Epithelial cell of proximal tubule (primary cell): ENCODE results near the gene PDE7B. TPM values are rescaled to one million over a fixed set of nuclear protein-coding genes. Genes with fewer than 3 reads are reported as not detected.

Experiments used
- DNase-seq: peaks from one replicate; pipeline ENCODE4 v3.0.0-alpha.2; 2011; ENCODE audit warnings: low read depth
- H3K4me3 ChIP-seq: 2 replicates; pipeline ENCODE4 v1.5.1; 2011; ENCODE audit warnings: low read depth, mild to moderate bottlenecking, low read length
- total RNA-seq: library from RNA; depleted of rRNA; stranded (reverse); fragments of >200 nt; gene quantifications from 2 replicates; pipeline ENCODE4 v1.2.3, GENCODE V29; 2015
- TF ChIP-seq, protein P1 (sequence below): conservative IDR thresholded peaks from 2 replicates; pipeline ENCODE4 v1.5.1; 2012; ENCODE audit warnings: low read depth, mild to moderate bottlenecking, low read length

PDE7B gene
- total RNA-seq, 1 donor from 2014 or later = 2.4 TPM

DNA sequence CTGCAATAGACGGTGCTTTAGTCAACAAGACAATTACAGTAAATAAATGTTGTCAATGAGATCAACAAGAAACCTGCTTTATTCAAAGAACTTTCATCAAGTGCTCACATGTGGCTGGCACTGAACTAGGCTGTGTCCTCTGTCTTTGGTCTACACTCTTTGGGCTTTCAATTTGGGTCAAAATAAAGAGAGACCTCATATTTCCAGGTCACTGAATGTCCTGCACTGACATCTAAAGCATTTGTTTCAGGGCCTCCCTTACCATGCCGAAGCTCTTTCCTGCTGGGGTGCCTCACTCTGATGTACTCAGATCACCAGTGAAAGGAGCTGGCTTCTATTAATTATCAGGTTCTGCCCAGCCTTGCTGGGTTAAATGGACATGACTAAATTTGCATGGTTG is 32.0 kb downstream of the PDE7B start:
- DNase-seq = no peak
- H3K4me3 ChIP-seq = no peak overlapping the region
- TF ChIP-seq, protein P1, sequence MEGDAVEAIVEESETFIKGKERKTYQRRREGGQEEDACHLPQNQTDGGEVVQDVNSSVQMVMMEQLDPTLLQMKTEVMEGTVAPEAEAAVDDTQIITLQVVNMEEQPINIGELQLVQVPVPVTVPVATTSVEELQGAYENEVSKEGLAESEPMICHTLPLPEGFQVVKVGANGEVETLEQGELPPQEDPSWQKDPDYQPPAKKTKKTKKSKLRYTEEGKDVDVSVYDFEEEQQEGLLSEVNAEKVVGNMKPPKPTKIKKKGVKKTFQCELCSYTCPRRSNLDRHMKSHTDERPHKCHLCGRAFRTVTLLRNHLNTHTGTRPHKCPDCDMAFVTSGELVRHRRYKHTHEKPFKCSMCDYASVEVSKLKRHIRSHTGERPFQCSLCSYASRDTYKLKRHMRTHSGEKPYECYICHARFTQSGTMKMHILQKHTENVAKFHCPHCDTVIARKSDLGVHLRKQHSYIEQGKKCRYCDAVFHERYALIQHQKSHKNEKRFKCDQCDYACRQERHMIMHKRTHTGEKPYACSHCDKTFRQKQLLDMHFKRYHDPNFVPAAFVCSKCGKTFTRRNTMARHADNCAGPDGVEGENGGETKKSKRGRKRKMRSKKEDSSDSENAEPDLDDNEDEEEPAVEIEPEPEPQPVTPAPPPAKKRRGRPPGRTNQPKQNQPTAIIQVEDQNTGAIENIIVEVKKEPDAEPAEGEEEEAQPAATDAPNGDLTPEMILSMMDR = no peak

DNA sequence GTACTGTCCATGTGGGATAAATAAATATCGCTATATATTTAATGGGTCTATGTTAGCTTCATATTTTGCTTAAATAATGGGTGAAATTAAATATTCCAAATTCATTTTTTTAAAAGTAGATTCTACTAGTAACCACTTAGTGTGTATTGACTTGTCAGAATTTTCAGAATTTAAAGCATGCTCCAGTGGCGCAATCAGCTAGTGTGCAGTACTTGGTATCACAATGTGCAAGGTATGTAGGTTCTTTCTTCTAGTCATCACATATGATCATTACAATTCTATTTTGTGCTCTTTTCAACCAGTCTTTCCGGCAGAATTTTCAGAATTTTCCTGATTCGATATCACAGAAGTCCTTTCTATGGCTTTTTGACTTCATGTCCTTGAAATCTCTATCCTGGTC is 32.6 kb downstream of the PDE7B start:
- TF ChIP-seq, protein P1 = no peak
- DNase-seq = no peak
- H3K4me3 ChIP-seq = no peak overlapping the region

DNA sequence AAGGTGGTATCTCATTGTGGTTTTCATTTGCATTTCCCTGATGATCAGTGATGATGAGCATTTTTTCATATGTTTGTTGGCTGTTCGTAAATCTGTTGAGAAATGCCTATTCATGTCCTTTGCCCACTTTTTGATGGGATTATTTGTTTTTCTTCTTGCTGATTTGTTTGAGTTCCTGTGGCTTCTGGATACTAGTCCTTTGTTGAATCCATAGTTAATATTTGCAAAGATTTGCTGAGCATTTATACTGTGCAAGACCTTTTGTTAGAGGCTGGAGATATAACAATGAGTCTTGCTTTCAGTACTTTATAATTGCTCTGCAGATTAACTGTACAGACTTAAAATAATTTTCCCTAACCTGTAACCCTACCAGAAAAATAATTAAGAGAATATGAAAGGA is 35.6 kb downstream of the PDE7B start:
- TF ChIP-seq, protein P1 = no peak
- DNase-seq = no peak
- no peak overlapping the region for H3K4me3 ChIP-seq

DNA sequence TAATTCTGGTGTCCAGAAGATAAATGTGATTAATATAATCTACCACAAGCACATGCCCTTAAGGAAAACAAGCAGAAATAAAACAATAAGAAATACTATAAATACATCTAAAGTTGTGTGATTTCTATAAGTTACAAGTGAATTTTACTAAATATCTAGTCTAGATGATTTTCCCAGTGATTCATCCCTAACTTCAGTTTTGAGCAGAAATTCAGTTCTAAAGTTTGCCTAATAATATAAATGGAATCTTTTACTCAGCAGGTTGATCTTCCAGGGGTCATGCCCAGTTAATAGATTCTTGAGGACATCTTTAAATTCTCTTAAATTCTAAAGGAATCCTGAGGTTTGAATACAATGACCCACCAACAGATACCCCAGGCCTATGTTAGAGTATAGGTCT is 37.3 kb downstream of the PDE7B start:
- DNase-seq = no peak
- no peak overlapping the region for H3K4me3 ChIP-seq
- TF ChIP-seq, protein P1 = no peak

DNA sequence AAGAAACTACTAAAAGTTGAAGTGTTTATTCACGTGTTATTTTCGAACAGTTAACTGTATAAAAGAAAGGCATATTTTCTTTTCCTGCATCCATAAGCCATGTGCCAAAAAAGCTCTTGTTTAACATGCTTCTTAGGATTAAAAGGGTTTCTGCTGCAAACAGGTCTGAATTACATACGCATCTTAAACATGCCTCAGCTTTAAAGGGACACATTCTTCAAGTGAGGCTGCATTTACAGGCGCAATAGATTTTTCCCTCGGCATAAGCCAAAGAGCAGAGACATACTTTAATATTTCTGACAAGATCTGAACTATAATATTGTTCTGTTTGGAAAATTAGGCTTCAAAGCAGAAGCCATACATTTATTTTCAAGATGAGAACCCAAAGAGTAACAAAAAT is 39.4 kb downstream of the PDE7B start:
- DNase-seq = no peak
- no peak overlapping the region for H3K4me3 ChIP-seq
- TF ChIP-seq, protein P1 = no peak

DNA sequence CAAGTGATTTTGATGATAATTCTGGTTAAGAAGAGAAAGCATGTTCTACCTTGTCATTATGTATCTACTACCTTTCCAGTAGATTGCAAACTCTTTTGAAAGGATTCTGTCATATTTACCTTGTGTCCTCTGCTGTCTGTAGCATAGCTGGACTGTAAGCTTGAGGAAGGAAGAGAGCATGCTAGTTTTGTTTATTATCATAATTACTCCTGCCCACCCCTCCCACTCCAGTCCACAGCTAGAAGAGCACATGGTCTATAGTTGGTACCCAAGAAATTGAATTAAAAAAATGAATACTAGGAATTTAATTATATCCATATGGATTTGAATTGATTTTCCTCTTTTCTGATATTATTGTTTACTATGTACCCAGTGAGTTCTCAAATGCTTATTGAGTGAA is 40.2 kb downstream of the PDE7B start:
- TF ChIP-seq, protein P1 = no peak
- no peak for DNase-seq
- no peak overlapping the region for H3K4me3 ChIP-seq

DNA sequence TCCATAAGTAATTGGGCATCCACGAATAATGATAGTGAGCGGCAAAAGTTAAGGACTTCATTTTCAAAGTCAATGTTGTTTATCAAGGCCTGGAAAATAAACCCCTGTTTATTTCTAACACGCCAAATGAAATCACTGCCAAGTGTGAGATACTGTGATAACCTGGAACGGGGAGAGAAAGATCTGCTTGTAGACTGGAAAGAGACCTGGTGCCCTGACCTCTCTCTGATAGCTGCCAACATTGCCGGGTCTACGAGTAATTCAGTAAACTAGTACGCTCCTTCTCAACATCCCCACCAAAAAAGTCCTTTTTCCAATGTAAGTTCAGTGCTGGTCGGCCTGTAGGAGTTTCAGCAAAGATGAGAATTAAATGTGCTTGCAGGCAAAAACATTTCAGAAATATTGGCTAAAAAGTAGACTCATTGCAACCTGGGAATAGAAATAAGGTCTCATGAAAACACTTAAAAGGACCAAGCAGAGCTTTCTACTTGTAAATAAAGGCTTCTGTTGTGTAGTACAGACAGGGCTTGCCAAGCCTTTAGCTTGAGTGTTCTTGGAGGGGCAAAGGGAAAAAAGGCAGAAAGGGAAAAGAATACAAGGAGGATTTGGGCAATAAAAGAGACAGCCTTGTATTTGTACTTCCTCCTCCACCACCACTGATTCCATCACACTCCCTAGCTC is 43.9 kb downstream of the PDE7B start:
- TF ChIP-seq, protein P1 = no peak
- H3K4me3 ChIP-seq = no peak overlapping the region
- DNase-seq = no peak
